Mesendoderm (in vitro differentiated cells): ENCODE data around the gene TRAF3IP3.
"Not testable (repeated sequence)": the region's sequence is repeated elsewhere in the genome, so short reads cannot be mapped to it uniquely, and the experiment has no call there.

Source experiments
- DNase-seq: peaks from one replicate; pipeline ENCODE4 v3.0.0; 2013
- H2AK5ac ChIP-seq: 2 replicates; pipeline ENCODE4 v1.6.1; 2013; ENCODE audit warnings: low read length, inconsistent platforms
- H2BK120ac ChIP-seq: 2 replicates; pipeline ENCODE4 v1.6.1; 2013; ENCODE audit warnings: low read depth, mild to moderate bottlenecking, low read length, moderate library complexity, mixed read lengths
- H2BK15ac ChIP-seq: replicated peaks from 2 replicates; pipeline ENCODE4 v1.6.1; 2013; ENCODE audit warnings: low read depth, mild to moderate bottlenecking, moderate library complexity
- H2BK5ac ChIP-seq: 2 replicates; pipeline ENCODE4 v1.6.1; 2013; ENCODE audit warnings: low read length, inconsistent platforms
- H3K18ac ChIP-seq: 2 replicates; pipeline ENCODE4 v1.6.1; 2013; ENCODE audit warnings: mild to moderate bottlenecking, low read length, mixed read lengths
- H3K23ac ChIP-seq: one replicate; pipeline ENCODE4 v1.6.1; 2013; ENCODE audit warnings: low read length
- H3K27ac ChIP-seq: 2 replicates; pipeline ENCODE4 v1.5.1; 2013; ENCODE audit warnings: low read depth, mild to moderate bottlenecking, inconsistent platforms, low read length, moderate library complexity
- H3K27me3 ChIP-seq: 2 replicates; pipeline ENCODE4 v1.6.1; 2013; ENCODE audit warnings: low read length, control low read depth, mild to moderate bottlenecking, inconsistent platforms; ENCODE audit not compliant: insufficient read depth, poor library complexity
- H3K36me3 ChIP-seq: 2 replicates; pipeline ENCODE4 v1.6.1; 2013; ENCODE audit warnings: low read length, inconsistent platforms; ENCODE audit not compliant: control insufficient read depth, insufficient read depth
- H3K4ac ChIP-seq: one replicate; pipeline ENCODE4 v1.6.1; 2013; ENCODE audit warnings: low read depth, mild to moderate bottlenecking, low read length, moderate library complexity
- H3K4me1 ChIP-seq: 2 replicates; pipeline ENCODE4 v1.6.1; 2013; ENCODE audit warnings: low read depth, low read length, inconsistent platforms; ENCODE audit not compliant: control insufficient read depth
- H3K4me2 ChIP-seq: 2 replicates; pipeline ENCODE4 v1.6.1; 2013; ENCODE audit warnings: low read length
- H3K4me3 ChIP-seq: 2 replicates; pipeline ENCODE4 v1.5.1; 2013; ENCODE audit warnings: mild to moderate bottlenecking, low read length
- H3K56ac ChIP-seq: one replicate; pipeline ENCODE4 v1.6.1; 2013; ENCODE audit warnings: low read length
- H3K79me1 ChIP-seq: 2 replicates; pipeline ENCODE4 v1.6.1; 2013; ENCODE audit warnings: low read length, inconsistent platforms
- H3K79me2 ChIP-seq: 2 replicates; pipeline ENCODE4 v1.6.1; 2013; ENCODE audit warnings: mild to moderate bottlenecking, low read length; ENCODE audit not compliant: control insufficient read depth, insufficient read depth
- H3K9ac ChIP-seq: 2 replicates; pipeline ENCODE4 v1.6.1; 2013; ENCODE audit warnings: low read length, inconsistent platforms
- H4K5ac ChIP-seq: one replicate; pipeline ENCODE4 v1.6.1; 2013; ENCODE audit warnings: low read length
- H4K8ac ChIP-seq: one replicate; pipeline ENCODE4 v1.6.1; 2013; ENCODE audit warnings: low read depth, mild to moderate bottlenecking, control low read depth, low read length, moderate library complexity
- WGBS: extraction: QIAGEN DNeasy Blood & Tissue Kit; methylation state at CpG from one replicate; pipeline ENCODE4 v1.1.7; 2013; ENCODE audit warnings: low lambda C conversion rate, missing lambda C conversion rate; ENCODE audit not compliant: insufficient coverage; ENCODE audit errors: extremely low coverage; 5-methylcytosine and 5-hydroxymethylcytosine counted together

TRAF3IP3 gene

DNA sequence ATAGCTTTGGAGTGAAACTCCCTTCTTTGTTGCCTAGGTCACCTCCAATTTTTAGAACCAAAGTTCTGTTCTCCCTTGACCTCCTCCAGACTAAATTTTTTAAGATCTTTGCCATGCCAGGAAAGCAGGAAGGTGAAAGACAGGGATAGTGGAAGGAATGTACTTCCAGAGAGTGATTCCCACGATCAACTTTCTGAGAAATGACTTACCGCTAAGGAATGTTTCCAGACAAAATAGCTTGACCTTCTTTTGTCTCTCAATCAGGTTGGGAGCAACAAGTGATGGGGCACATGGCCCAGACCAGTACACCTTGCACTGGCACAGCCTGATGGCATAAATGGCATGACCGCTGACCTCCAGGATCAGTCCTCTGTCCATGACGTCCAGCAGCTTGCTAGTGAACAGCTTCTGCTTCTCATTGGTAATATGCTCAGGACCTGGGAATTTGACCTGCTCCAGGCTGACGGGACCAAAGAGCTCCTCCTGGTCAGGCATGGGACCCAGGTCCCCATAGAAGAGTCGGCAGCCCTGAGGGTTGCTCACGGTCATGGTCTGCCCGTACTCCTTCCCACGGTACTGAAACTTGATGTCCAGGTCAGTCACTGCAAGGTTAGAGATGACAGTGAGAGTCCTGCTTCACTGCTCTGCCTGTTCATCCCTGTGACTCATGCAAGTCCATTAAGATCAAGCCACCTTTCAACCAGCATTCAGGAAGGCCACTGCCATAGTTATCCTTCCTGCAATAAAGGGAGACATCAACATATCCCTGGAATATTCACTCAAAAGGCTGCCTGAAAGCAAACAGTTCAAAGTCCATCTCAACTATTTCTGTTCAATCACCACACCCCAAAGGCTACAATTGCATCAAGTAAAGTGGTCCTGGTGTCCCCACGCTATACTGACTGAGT lies 34.7 kb downstream of the TRAF3IP3 start:
- H4K8ac ChIP-seq = no peak overlapping the region
- H3K36me3 ChIP-seq = no peaks in the 10 kb centered on the region
- no peak overlapping the region for H3K18ac ChIP-seq
- no peaks in the 10 kb centered on the region for H3K79me1 ChIP-seq
- no peak overlapping the region for H3K4me3 ChIP-seq
- H3K9ac ChIP-seq = no peak overlapping the region
- H3K4me2 ChIP-seq = no peak overlapping the region
- H4K5ac ChIP-seq = no peak overlapping the region
- no peak overlapping the region for H2BK15ac ChIP-seq
- H3K4ac ChIP-seq = no peak overlapping the region
- H3K27ac ChIP-seq = no peak overlapping the region
- no peak overlapping the region for H3K23ac ChIP-seq
- no peaks in the 10 kb centered on the region for H3K79me2 ChIP-seq
- H3K56ac ChIP-seq = no peak overlapping the region
- whole genome bisulfite sequencing = no CpG with 5 or more reads among the region's 10 CpGs
- H3K27me3 ChIP-seq = no peaks in the 10 kb centered on the region
- no peaks in the 10 kb centered on the region for H3K4me1 ChIP-seq
- DNase-seq = peak; percentile 32
- H2BK5ac ChIP-seq = no peak overlapping the region
- H2AK5ac ChIP-seq = no peak overlapping the region
- H2BK120ac ChIP-seq = no peak overlapping the region

GRCh38 chr1:209791920-209792319 lies 36.1 kb downstream of the TRAF3IP3 start:
- no peak overlapping the region for H3K9ac ChIP-seq
- H2BK15ac ChIP-seq = no peak overlapping the region
- no peak for DNase-seq
- no peak overlapping the region for H4K5ac ChIP-seq
- H2BK5ac ChIP-seq = no peak overlapping the region
- H3K27me3 ChIP-seq = no peaks in the 10 kb centered on the region
- H3K27ac ChIP-seq = no peak overlapping the region
- H3K4me2 ChIP-seq = no peak overlapping the region
- no peak overlapping the region for H2AK5ac ChIP-seq
- no peak overlapping the region for H3K4me3 ChIP-seq
- H3K79me1 ChIP-seq = no peaks in the 10 kb centered on the region
- no peaks in the 10 kb centered on the region for H3K36me3 ChIP-seq
- H3K79me2 ChIP-seq = no peaks in the 10 kb centered on the region
- no peak overlapping the region for H4K8ac ChIP-seq
- no peak overlapping the region for H3K56ac ChIP-seq
- no peak overlapping the region for H3K4ac ChIP-seq
- no peak overlapping the region for H2BK120ac ChIP-seq
- WGBS = no CpG with 5 or more reads among the region's 1 CpG
- H3K23ac ChIP-seq = no peak overlapping the region
- H3K18ac ChIP-seq = no peak overlapping the region
- H3K4me1 ChIP-seq = no peaks in the 10 kb centered on the region

DNA sequence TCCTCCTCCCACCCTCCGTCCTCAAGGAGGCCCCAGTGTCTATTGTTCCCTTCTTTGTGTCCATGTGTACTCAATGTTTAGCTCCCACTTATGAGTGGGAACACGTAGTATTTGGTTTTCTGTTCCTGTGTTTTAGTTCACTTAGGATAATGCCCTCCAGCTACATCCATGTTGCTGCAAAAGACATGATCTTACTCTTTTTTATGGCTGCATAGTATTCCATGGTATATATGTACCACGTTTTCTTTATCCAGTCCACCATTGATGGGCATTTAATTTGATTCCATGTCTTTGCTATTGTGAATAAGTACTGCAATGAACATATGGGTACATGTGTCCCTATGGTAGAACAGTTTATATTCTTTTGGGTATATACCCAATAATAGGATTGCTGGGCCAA lies 37.9 kb downstream of the TRAF3IP3 start:
- not testable (repeated sequence) for H2BK5ac ChIP-seq, H4K8ac ChIP-seq, DNase-seq, H3K27me3 ChIP-seq, H4K5ac ChIP-seq, H2AK5ac ChIP-seq, H3K4me2 ChIP-seq, H2BK15ac ChIP-seq, H3K4ac ChIP-seq, H3K4me3 ChIP-seq, H3K9ac ChIP-seq, H3K18ac ChIP-seq, H3K79me1 ChIP-seq, H3K36me3 ChIP-seq, H3K56ac ChIP-seq, H3K27ac ChIP-seq, H3K4me1 ChIP-seq, H3K23ac ChIP-seq, H2BK120ac ChIP-seq, H3K79me2 ChIP-seq
- WGBS = no CpG with 5 or more reads among the region's 3 CpGs

DNA sequence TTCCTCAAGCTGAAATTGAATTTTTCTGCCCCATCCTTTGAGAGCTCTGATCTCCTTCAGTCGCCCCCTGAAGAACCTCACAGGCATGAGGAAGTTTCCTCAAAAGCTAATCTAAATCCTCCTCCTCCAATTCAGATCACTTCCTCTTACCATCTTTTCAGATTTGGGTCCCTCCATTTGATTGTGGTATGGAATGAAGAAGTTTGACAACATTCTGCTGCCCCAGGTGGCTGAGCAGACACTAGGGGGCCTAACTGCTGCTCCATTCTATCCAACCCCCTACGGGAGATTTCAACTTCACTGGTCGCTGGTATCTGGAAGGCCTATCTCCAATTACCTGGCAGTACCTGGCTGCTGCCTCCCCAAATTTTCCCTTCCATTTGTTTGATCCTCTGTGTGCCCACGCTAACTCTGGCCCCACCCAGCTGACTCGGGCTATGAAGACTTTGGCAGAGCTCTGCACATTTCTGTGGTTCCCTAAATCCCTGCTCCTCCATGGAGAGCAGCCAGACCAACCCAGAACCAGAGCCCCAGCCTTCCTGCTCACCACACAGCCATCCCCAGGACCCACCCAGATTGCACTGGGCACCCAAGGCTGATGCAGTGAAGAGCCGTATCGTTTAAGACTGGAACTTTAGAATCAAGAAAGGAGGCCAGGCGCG lies 42.3 kb downstream of the TRAF3IP3 start:
- no peak overlapping the region for H3K4me2 ChIP-seq
- no peak overlapping the region for H4K8ac ChIP-seq
- H3K4me3 ChIP-seq = no peak overlapping the region
- H2BK120ac ChIP-seq = no peak overlapping the region
- no CpG with 5 or more reads among the region's 9 CpGs for WGBS
- no peak overlapping the region for H3K23ac ChIP-seq
- no peaks in the 10 kb centered on the region for H3K27me3 ChIP-seq
- H2AK5ac ChIP-seq = no peak overlapping the region
- no peak overlapping the region for H3K9ac ChIP-seq
- H3K56ac ChIP-seq = no peak overlapping the region
- no peaks in the 10 kb centered on the region for H3K79me1 ChIP-seq
- no peaks in the 10 kb centered on the region for H3K36me3 ChIP-seq
- H4K5ac ChIP-seq = no peak overlapping the region
- no peak overlapping the region for H3K27ac ChIP-seq
- H3K4ac ChIP-seq = no peak overlapping the region
- peak; percentile 62 for DNase-seq
- H3K4me1 ChIP-seq = no peaks in the 10 kb centered on the region
- no peak overlapping the region for H2BK5ac ChIP-seq
- no peak overlapping the region for H3K18ac ChIP-seq
- no peak overlapping the region for H2BK15ac ChIP-seq
- no peaks in the 10 kb centered on the region for H3K79me2 ChIP-seq

GRCh38 chr1:209800984-209801834 lies 45.4 kb downstream of the TRAF3IP3 start:
- Histone ChIP-seq H2BK120ac (no peak overlapping the region), H3K27me3 (no peaks in the 10 kb centered on the region), H3K79me2 (no peaks in the 10 kb centered on the region), H3K27ac (no peak overlapping the region), H3K4me2 (no peak overlapping the region), H3K4me3 (no peak overlapping the region), H3K4me1 (no peaks in the 10 kb centered on the region), H3K4ac (no peak overlapping the region), H3K36me3 (no peaks in the 10 kb centered on the region), H3K79me1 (peaks cover 6% of the 10 kb centered on the region), H3K18ac (no peak overlapping the region), H4K5ac (no peak overlapping the region), H3K56ac (no peak overlapping the region), H3K23ac (no peak overlapping the region), H4K8ac (no peak overlapping the region), H3K9ac (no peak overlapping the region), H2BK5ac (no peak overlapping the region), H2BK15ac (no peak overlapping the region), H2AK5ac (no peak overlapping the region)
- whole genome bisulfite sequencing = no CpG with 5 or more reads among the region's 5 CpGs
- no peak for DNase-seq
